NCI-H2227 treated with DMSO at 0.1 percent for 48 hours (cell line): ENCODE data around the gene CALU.

Experiments used
- DNase-seq: peaks from one replicate; lab custom pipeline; 2025; lab: John Stamatoyannopoulos, UW

The CALU gene

GRCh38 chr7:128725531-128725930, 13.6 kb upstream of the CALU start:
- DNase-seq = no peak

- DNase-seq = no peak
Observed at GRCh38 chr7:128726059-128726736, 13.0 kb upstream of the CALU start.

- DNase-seq = no peak
Observed at GRCh38 chr7:128726737-128727072, 12.5 kb upstream of the CALU start.

DNA sequence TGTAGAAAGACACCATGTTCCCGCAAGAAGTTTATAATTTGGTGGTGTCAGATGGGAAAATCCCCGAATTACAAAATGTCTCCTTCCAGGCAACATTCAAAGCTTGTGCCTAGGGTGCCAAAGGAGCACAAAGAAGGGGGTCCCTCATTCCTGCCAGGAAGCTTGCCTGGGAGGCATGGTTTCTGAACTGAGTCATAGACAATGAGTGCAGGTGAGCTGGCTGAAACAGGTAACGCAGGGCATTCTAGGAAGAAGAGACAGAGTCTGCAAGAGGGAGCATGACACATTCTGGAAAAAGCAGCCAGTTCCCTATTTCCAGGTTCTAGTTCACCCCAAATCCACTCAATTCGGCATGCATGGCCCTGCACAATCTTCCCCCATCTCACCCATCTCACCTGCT, 11.9 kb upstream of the CALU start:
- no peak for DNase-seq

DNA sequence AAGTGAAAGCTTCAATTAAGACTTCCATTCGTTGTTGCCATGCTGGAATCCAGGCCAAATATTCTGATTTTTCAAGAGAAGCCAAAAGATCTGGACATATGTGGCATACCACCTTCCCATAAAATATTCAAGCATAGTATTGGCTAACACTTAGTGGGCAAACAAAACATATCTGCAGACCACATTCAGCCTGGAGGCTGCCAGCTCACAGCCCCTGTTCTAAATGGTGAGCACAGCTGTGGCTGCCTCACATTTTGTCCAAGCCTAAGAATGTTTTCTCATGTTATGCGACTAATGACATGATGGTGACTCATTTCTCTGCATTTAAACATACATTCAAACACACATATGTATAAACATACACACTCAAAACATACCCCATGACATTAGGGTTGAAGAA, 10.6 kb upstream of the CALU start:
- DNase-seq = no peak

GRCh38 chr7:128729494-128729893, 9.7 kb upstream of the CALU start:
- DNase-seq = no peak

GRCh38 chr7:128731184-128731583, 8.0 kb upstream of the CALU start:
- no peak for DNase-seq

GRCh38 chr7:128732521-128733277, 6.5 kb upstream of the CALU start:
- no peak for DNase-seq

DNA sequence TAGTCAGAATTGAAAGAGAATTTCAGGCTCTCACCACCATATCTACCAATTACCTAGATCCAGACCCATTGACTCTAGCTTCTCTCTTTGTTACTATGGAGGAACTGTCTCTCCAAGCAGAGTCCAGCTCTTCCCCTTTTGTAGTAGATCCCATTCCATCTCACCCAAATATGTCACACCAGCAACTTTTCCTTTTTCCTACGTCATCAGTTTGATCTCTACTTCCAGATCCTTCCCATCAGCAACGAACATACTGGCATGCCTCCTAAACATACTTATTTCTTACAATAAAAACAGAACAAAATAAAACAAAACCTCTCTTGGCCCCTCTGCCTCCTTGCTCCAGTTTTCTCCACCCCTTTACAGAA, 5.9 kb upstream of the CALU start:
- no peak for DNase-seq

DNA sequence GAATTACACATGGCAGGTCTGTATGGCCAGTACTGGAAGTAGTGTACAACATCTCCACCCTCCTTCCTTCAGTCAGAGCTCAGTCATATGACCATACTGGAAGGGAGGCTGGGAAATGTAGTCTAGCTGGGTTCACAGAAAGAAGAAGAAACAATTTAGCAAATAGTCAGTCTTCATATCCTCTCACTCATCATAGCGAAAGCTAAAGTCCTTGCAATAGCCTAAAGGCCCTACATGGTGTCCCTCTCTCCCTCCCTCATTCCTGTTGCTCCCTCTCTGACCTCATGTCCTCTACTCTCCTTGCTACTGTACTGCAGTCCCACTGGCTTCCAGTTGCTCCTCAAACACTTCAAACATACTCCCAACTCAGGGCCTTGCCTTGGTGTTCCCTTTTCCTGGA, 4.3 kb upstream of the CALU start:
- no peak for DNase-seq

- no peak for DNase-seq
Observed at GRCh38 chr7:128735436-128735835, 3.7 kb upstream of the CALU start.

- DNase-seq = no peak
Observed at GRCh38 chr7:128737441-128737840, 1.7 kb upstream of the CALU start.

DNA sequence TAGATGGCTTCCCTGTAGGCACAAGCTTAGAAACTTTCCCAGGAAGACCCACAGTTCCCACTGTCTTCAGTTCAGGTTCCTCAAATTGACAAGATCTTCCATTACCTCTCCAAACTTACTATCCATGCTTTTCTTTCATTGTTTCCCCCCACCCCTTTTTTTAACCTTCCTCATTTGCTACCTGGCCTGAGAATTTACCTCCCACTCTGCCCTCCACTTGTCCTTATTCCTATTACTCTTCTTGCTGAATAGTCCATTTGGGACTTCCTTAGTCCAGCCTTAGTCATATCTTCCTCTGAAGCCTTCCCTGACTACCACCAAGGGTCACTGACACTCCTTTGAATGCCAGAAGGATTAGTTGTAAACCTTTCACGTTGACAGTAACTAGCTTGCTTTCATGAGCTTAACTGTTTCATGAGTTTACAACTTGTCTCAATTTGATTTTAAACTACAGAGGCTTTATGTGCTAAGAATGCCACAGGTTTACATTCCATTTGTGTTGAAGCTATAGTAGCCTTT, 1.2 kb upstream of the CALU start:
- DNase-seq = no peak

DNA sequence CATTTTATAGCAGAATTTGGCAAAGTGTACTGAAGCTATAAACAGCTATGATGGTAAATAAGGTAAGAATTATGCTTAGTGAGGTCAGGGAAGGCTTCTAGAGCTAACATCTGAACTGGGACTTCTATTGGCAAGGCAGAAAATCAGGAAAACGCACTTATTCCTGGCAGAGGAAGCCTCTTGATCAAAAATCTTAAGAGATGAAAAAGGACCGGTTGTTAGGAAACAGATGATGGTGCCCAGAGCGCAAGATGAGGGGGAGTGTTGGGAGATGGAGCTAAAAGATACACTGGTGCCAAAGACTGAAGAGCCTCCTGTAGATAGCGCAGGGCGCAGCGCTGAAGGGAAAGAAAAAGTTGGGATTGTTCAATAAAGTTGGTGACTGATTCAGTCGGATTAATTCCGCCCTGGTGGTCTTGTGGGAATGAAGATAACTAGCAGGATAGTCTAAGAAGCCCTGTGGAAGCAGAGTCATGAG, 550 bp upstream of the CALU start:
- DNase-seq = peak; percentile 46

DNA sequence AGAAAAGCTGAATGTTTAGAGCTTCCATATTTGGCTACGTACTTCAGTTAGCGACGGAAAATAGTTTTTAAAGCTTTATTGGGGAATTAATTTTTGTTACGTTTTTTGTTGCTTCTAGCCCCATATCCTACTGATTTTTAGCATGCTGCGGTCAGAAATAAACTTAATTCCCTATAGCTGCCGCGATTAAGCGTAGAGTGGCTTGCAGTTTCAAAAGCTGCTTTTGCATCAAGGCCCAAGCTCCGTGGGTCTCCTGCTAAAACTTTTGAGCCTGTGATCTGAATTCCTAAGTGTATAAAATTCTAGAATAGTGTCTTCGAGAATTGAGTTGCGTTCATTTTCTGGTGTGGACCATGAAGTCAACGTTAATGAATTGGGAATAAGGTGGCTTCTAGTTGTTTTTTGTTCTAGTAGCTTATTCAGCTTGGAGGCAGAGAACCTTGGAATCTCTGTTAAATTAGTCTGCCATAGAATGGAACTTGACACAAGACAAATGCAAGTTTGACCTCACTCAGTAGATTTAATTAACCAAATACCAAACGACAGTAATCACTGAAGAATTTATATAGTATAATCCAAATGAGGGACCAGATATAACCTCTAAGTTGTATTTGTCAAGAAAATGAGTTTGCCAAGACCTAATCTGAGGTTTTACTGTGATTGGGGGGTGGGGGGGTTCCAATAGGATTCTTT, 977 bp downstream of the CALU start:
- no peak for DNase-seq

DNA sequence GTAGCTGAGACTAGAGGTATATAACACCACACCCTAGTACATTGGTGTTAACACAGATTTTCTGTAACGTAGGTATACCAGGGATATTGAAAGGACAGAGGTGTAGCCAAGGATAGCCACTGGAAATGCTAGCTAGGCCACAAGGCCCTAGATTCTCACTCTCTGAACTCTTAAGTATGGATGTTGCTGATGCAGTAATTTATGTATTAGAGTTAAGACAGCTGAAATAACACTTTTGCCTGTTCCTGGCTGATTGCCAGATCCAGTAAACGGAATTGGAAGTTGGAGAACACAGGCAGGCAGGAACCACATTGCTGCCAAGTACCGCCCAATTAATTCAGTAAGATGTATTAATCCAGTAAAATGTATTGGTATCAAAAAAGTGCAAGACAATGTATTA, 1.8 kb downstream of the CALU start:
- no peak for DNase-seq

DNA sequence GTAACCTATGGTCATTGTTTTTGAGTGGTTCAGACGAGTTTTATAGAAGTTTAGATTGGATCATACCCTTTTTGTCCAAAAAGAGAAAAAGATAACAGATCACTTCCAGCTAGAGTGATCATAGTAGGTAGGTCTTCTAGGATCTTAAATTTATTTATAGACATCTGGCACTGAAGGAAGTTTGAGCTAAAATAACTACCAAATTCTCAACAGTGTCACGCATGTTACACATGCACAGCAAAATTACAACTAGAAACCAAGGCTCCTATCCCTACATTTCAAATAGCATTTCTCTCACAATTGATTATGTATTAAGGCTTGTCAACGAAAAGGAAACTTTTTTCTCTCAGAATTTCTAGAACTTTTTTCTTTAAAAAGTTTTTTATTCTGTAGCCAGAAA, 2.3 kb downstream of the CALU start:
- DNase-seq = no peak

- DNase-seq = no peak
Observed at GRCh38 chr7:128742206-128742605, 3.0 kb downstream of the CALU start.

- DNase-seq = no peak
Observed at GRCh38 chr7:128743112-128743772, 4.1 kb downstream of the CALU start.

GRCh38 chr7:128744366-128744905, 5.3 kb downstream of the CALU start:
- no peak for DNase-seq

GRCh38 chr7:128745706-128746105, 6.5 kb downstream of the CALU start:
- DNase-seq = no peak
